Islet of Langerhans (tissue), 1 donor: Measurements from ENCODE around the gene TRIO.

Experiments used
- FAIRE-seq: peaks from one replicate; lab custom pipeline; 2011; peaks lifted over from hg19 to GRCh38; lab: Jason Lieb, UNC

TRIO gene

GRCh38 chr5:14330291-14330690, 187.1 kb downstream of the TRIO start:
- FAIRE-seq = no peak

DNA sequence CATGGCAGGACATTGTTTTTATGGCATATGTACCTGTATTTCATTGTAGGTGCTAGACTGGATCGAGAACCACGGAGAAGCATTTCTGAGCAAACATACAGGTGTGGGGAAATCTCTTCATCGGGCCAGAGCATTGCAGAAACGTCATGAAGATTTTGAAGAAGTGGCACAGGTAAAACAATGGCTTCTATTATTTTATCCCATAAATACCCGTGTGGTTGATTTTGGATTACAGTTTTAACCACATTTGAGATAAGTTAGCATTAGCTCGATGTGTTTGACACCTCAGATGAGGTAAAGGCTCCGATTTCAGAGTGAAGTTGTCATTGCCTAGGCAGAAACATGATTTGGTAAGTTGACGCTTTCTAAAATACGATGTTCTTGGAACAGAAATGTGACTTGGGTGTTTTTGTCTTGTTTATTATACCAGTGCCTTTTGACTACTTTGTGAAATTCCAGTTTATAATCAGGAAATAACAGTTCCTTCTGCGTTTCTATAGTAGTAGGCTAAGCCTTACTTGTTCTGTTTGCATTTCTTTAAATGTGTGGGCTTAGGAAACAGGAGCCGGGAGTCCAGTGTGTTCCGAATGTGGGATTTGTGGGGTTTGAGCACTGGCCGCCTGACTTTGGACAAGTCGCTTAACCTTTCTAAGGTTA, 187.7 kb downstream of the TRIO start:
- FAIRE-seq = no peak

DNA sequence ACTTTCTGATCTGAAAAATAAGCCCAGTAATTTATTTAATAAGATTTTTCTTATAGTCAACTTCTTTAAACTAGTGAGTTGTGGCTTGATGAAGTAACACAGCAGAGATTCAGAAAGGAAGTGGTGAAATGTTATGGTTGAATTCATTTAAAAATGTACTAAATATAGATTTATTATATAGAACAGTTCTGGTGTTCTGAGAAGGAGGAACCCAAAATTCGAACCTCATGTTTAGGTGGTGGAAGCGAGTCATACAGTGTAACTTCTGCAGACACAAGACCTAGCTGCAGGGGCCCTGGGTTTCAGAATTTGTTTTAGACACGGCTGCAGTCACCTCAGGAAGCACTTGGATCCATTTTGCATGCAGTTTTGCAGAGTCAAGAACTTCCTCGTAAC, 188.2 kb downstream of the TRIO start:
- FAIRE-seq = no peak

DNA sequence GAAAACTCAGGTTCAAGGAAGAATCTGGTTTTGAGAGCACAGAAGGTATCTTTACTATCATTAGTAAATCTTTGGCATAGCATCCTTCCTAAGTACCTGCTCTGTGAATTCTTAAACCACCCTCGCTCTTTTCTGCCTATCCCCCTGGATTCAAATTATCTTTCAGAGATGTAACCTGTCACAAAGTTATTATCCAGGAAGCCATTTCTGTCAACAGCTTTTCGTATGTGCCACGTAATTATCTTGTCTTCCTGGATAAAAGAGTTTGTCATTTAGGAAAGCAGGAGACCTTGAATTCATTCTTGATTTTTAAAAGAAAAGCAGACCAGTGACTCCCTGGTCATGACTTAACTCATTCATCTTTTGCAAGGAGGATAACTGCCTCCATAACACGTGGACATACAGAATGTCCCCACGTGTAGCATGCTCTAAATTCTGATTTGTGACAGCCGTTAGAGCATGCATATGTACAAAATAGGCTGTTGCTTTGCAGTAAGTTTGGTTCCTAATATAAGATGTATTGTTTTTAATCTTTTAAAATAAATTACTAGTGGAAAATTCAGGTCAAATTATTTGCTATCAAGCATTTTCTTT, 189.0 kb downstream of the TRIO start:
- FAIRE-seq = no peak

- no peak for FAIRE-seq
These were observed 189.6 kb downstream of the TRIO start for GRCh38 chr5:14332746-14333145.

GRCh38 chr5:14337593-14337992, 194.5 kb downstream of the TRIO start:
- FAIRE-seq = no peak

- FAIRE-seq = no peak
These were observed 196.3 kb downstream of the TRIO start for GRCh38 chr5:14339468-14339867.

- no peak for FAIRE-seq
These were observed 198.6 kb downstream of the TRIO start for GRCh38 chr5:14341571-14342230.

GRCh38 chr5:14342306-14342705, 199.2 kb downstream of the TRIO start:
- no peak for FAIRE-seq

DNA sequence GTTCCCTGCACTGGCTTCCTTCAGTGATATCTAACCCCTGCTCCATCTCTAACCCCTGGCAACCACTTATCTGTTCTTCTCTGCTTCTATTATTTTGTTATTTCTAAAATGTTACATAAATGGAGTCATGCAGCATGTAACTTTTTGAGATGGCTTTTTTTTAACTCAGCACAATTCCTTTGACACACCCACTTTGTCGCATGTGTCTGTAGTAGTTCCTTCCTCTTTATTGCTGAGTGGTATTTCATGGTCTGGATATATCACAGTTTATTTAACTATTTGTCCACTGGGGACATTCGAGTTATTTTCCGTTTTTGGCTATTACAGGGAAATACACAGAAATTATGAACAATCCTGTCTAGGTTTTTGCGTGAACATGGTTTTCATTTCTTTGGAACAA, 200.2 kb downstream of the TRIO start:
- FAIRE-seq = no peak

- no peak for FAIRE-seq
These were observed 204.4 kb downstream of the TRIO start for GRCh38 chr5:14347522-14347921.

- FAIRE-seq = no peak
These were observed 205.0 kb downstream of the TRIO start for GRCh38 chr5:14348142-14348541.

GRCh38 chr5:14349029-14349428, 205.9 kb downstream of the TRIO start:
- FAIRE-seq = no peak

DNA sequence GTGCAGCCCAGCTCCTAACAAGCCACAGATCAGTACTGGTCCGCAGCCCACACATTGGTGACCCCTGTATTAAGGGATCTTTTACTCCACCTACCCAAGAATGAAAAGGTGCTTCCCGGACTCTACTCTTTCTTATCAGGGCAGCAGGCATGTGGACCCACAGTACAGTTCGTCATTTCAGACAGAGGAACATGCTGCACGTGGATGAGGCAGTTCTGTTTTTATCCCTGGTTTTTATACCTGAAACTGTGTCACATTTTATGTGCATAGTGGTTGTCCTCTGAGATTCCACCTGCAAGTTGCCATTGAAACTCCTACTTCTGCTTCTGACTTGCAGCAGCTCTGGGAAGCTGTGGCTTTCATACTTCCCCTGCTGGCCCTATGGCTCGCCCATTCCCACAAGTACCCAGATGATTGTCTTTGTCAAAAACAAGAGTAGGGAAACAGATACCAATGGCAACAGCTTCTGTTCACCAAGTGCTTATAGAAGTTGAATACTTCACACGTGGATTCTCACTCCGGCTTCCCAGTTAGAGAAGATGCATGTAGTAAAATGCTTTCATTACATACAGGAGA, 208.0 kb downstream of the TRIO start:
- FAIRE-seq = no peak

- FAIRE-seq = no peak
These were observed 208.9 kb downstream of the TRIO start for GRCh38 chr5:14351845-14352712.

- no peak for FAIRE-seq
These were observed 210.8 kb downstream of the TRIO start for GRCh38 chr5:14353726-14354474.

DNA sequence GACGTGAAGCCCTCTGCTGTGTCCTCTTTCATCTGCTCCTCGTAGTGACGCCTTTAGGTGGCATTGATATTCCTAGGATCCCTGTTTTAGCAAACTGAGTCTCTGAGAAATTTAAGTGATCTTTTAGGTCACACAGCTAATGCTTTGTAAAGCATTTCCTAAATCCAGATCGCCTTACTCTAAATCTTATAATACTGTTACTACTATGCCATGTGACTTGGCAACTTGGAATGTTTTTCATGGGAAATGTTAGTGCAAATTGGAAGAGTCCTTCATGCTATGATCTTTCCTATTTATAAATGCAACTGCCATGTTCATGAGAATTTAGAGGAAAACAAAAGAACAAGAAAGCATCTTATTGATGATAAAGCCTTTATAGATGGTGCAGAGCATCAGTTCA, 212.2 kb downstream of the TRIO start:
- FAIRE-seq = no peak

DNA sequence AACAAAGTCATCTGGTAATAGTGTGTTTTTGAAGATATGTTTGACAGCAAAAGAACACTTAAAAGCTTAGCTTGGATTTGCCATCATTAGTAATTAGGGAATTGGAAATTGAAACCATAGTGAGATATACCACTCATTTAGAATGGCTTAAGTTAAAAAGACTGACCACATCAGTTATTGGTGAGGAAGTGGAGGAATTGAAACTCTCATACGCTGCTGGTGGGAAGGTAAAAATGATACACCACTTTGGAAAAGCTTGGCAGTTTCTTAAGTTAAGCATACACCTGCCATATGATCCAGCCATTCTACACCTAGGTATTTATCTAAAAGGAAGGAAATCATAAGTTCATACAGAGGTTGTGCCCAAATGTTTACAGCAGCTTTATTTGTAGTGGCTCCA, 213.2 kb downstream of the TRIO start:
- FAIRE-seq = no peak

DNA sequence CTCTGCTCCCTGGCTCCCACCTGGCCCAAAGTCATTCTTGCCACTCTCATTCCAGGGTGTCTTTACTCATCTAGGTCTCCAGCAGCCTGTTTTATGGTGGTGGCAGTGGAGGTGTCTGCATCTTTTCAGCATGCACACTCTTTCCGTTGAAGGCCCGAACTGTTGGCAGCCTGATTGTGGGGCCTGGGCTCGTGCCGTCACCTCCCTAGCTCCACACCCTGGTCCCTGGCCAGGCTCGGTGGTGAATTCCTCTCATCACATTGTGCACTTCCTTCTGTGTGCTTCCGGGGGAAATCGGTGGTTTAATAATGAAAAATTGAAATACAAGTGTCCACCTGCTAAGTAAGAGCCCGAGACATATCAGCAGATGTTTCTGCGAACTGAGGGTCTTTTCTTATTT, 214.3 kb downstream of the TRIO start:
- no peak for FAIRE-seq

DNA sequence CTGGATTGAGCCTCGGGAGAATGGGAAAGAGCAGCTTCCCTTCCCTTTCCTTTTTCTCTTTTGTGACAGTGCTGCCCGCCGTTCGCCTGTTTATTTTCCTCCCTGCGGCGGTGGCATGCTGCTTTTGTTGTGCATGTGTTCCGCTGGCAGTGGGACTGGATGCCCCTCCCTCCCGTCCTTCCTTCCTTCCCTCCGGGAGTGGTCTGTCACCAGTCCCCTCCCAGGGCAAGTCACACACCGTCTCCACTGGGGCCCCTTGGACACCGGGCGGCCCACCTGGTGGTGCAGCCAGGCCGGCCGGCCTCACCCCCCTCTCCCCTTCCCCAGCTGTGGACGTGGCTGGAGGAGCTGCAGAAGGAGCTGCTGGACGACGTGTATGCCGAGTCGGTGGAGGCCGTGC, 214.7 kb downstream of the TRIO start:
- no peak for FAIRE-seq

GRCh38 chr5:14358536-14358935, 215.4 kb downstream of the TRIO start:
- no peak for FAIRE-seq
